Panc1 (cell line): ENCODE results near the gene KCNE4. TPM values are rescaled to one million over a fixed set of nuclear protein-coding genes. Genes with fewer than 3 reads are reported as not detected.

Source experiments
- ATAC-seq: fragments of 200-7000 bp; cut with Tn5 transposase; 2 replicates; pipeline ENCODE4 v1.9.1; 2020; ENCODE audit warnings: mild to moderate bottlenecking, moderate library complexity
- BruUV-seq: library from RNA; stranded (reverse); fragments of 400-500 nt; replicated peaks from 2 replicates; lab custom pipeline; 2021; lab: Mats Ljungman, UMichigan
- CTCF ChIA-PET: fragments of 300-600 bp; sonication (Branson Sonifier 250); formaldehyde crosslinking; loops from one replicate; lab custom pipeline; 2022; ENCODE audit warnings: antibody characterized with exemption; lab: Charles Lee
- POLR2A ChIA-PET: fragments of 300-600 bp; sonication (Branson Sonifier 250); formaldehyde crosslinking; loops from one replicate; lab custom pipeline; 2022; ENCODE audit warnings: antibody characterized with exemption; lab: Charles Lee
- DNase-seq: peaks from one replicate; pipeline ENCODE4 v3.0.0-alpha.2; 2010; ENCODE audit warnings: low read depth, low spot score
- H3K27ac ChIP-seq: 2 replicates; pipeline ENCODE4 v1.5.1; 2011; ENCODE audit warnings: mild to moderate bottlenecking, low read length, inconsistent platforms
- H3K27me3 ChIP-seq: fragments of 200-500 bp; sonication (Bioruptor generic); 2 replicates; pipeline ENCODE4 v1.6.0; 2014; ENCODE audit warnings: low read length, inconsistent platforms; ENCODE audit not compliant: control insufficient read depth, insufficient read depth
- H3K36me3 ChIP-seq: fragments of 200-500 bp; sonication (Bioruptor generic); 2 replicates; pipeline ENCODE4 v1.5.1; 2014; ENCODE audit warnings: inconsistent platforms, mild to moderate bottlenecking, low read length, moderate library complexity; ENCODE audit not compliant: control insufficient read depth, insufficient read depth
- H3K4me1 ChIP-seq: 2 replicates; pipeline ENCODE4 v1.5.1; 2011; ENCODE audit warnings: inconsistent platforms, mild to moderate bottlenecking, low read length, moderate library complexity; ENCODE audit not compliant: control insufficient read depth, insufficient read depth
- H3K4me3 ChIP-seq, 2 experiments: 2 replicates each; pipeline ENCODE4 v1.5.1; 2011 to 2012; ENCODE audit warnings: low read depth in 2 of 2, low read length in 2 of 2, mild to moderate bottlenecking in 2 of 2, inconsistent platforms in 1 of 2, moderate library complexity in 1 of 2
- H3K9me3 ChIP-seq: fragments of 200-500 bp; sonication (Bioruptor generic); 2 replicates; pipeline ENCODE4 v1.5.1; 2014; ENCODE audit warnings: low read depth, mild to moderate bottlenecking, inconsistent platforms, low read length, moderate library complexity; ENCODE audit not compliant: control insufficient read depth, insufficient read depth
- CTCF ChIP-seq: fragments of 450-650 bp; IDR thresholded peaks from 2 replicates; pipeline ENCODE4 v1.5.1; 2017; ENCODE audit warnings: mild to moderate bottlenecking
- POLR2AphosphoS5 ChIP-seq: IDR thresholded peaks from 2 replicates; pipeline ENCODE4 v1.6.1; 2012; ENCODE audit warnings: mild to moderate bottlenecking, low read depth, low read length, moderate library complexity
- REST ChIP-seq, 2 experiments: IDR thresholded peaks; 2 replicates each; pipeline ENCODE4 v1.6.1; 2011 to 2012; ENCODE audit warnings: low read depth in 2 of 2, control low read depth in 1 of 2, low read length in 1 of 2, mild to moderate bottlenecking in 1 of 2, moderate library complexity in 1 of 2; ENCODE audit not compliant: insufficient read depth in 1 of 2
- SIN3A ChIP-seq: IDR thresholded peaks from 2 replicates; pipeline ENCODE4 v1.6.1; 2012; ENCODE audit warnings: low read depth, mild to moderate bottlenecking, low read length, moderate library complexity, borderline replicate concordance; ENCODE audit not compliant: insufficient read depth
- TCF7L2 ChIP-seq: IDR thresholded peaks from 2 replicates; pipeline ENCODE4 v1.6.1; 2011; ENCODE audit warnings: mild to moderate bottlenecking, low read depth, low read length, inconsistent platforms
- in situ Hi-C: cut with HindIII; loops from 2 replicates; pipeline ENCODE4 v1.10.0; 2016; ENCODE audit warnings: low sequenced_read_pairs, low pct_unique_long_range_greater_than_20kb
- intact Hi-C: fragments of 100-400 bp; cut with micrococcal nuclease; formaldehyde crosslinking; loops from one replicate; pipeline ENCODE4 v1.10.0; 2022; ENCODE audit not compliant: unreplicated experiment
- total RNA-seq: library from RNA; stranded (reverse); gene quantifications from one replicate; pipeline ENCODE4 v1.2.1, GENCODE V29; 2021; ENCODE audit not compliant: unreplicated experiment

Gene KCNE4
- total RNA-seq, 1 experiment from 2014 or later = 0.21 TPM

GRCh38 chr2:223069988-223070387 is 18.0 kb downstream of the KCNE4 start:
- POLR2A ChIA-PET = no interaction called here
- no TSS peak for BruUV-seq
- intact Hi-C loops = no loop called here

GRCh38 chr2:223071139-223071538 is 19.1 kb downstream of the KCNE4 start:
- in situ Hi-C loops = no loop called here
- Histone ChIP-seq H3K27ac (no peak overlapping the region), H3K9me3 (no peaks in the 10 kb centered on the region), H3K4me3 (no peak overlapping the region), H3K4me1 (no peaks in the 10 kb centered on the region), H3K27me3 (peaks cover 4% of the 10 kb centered on the region; the same call in 1 of the 2 replicates), H3K36me3 (no peaks in the 10 kb centered on the region)
- DNase-seq (no peak), ATAC-seq (no peak)
- POLR2A ChIA-PET = no interaction called here
- TF ChIP-seq SIN3A (no peak), POLR2AphosphoS5 (no peak), REST (IDR thresholded peaks at IDR 0.05; ENCODE audit: insufficient read depth in 1 of 2, low read depth in 2 of 2, low read length in 1 of 2) (no peak), TCF7L2 (no peak), CTCF (no peak)
- BruUV-seq = no TSS peak
- CTCF ChIA-PET = no interaction called here
- intact Hi-C loops = no loop called here

More at GRCh38 chr2:223069988-223070387, 18.0 kb downstream of the KCNE4 start:
- in situ Hi-C loops = no loop called here
- Histone ChIP-seq H3K9me3 (no peaks in the 10 kb centered on the region), H3K27ac (no peak overlapping the region), H3K36me3 (no peaks in the 10 kb centered on the region), H3K4me3 (no peak overlapping the region), H3K27me3 (peaks cover 4% of the 10 kb centered on the region; the same call in 1 of the 2 replicates), H3K4me1 (no peaks in the 10 kb centered on the region)
- CTCF ChIA-PET = no interaction called here
- no peak for DNase-seq
- no peak for ATAC-seq
- TF ChIP-seq CTCF = no peak
- TF ChIP-seq POLR2AphosphoS5 = no peak
- TF ChIP-seq TCF7L2 = no peak
- no peak for TF ChIP-seq SIN3A
- TF ChIP-seq REST (IDR thresholded peaks at IDR 0.05; ENCODE audit: insufficient read depth in 1 of 2, low read depth in 2 of 2, low read length in 1 of 2) = no peak
